ENCODE measurements around the gene TNNI3. TPM values are rescaled to one million over a fixed set of nuclear protein-coding genes. Genes with fewer than 3 reads are reported as not detected.
A peak's percentile ranks its signal among the peaks of the same experiment; 100 is the strongest.

The TNNI3 gene
- total and polyA plus RNA-seq, 9 of the 15 experiments (the other 6 are each of a cell fraction or from before 2014, with no cell fraction given): 4.7 to 158 (median 42.0) TPM

DNA sequence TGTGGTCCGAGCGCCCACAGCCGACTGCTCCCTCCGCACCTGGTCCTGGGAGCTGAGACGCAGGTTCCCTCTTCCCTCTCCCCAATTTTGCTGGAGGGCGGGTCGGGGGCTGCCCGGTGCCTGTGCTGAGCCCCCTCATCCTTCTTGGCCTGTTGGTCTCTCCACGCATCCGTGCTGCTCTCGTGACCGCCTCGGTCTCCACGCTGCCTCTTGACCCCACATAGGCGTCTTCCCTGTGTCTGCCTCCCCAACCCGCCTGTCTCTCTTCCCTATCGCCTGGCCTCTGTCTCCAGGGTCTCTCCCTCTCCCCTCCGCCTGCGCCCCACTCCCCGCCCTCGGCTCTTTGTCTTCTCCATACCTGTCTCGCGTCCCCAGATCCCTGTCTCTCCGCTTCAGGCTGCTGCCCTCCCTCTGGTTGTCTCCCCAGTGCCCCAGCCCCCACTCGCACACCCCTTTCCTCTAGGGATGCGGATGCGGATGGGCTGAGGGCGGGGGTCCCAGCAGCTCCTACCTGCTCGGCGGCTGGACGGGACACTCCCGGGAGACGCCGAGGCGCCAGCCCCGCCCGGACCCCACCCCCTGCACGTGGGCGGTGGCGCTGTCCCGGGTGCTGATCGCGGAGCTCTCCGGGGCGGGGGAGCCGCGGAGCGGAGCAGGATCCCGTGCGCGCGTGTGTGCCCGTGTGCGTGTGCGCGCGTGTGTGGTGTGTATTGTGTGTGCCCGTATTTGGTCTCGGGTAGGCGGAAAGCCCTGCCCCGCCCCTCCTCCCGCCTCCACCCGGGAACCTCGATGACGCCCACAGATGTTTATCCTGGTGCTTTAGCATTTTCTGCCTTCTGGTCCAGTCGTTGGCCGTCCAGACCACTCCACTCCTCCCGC, 22.3 kb upstream of the TNNI3 start, which contains the start of gene SYT5 (continued):
- TF ChIP-seq, protein P1, sequence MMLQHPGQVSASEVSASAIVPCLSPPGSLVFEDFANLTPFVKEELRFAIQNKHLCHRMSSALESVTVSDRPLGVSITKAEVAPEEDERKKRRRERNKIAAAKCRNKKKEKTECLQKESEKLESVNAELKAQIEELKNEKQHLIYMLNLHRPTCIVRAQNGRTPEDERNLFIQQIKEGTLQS (IDR thresholded peaks at IDR 0.05): no peak
- TF ChIP-seq, protein P1 (CRISPR knock-in tag; conservative IDR thresholded peaks at IDR 0.05): no peak
- TF ChIP-seq, protein P2, sequence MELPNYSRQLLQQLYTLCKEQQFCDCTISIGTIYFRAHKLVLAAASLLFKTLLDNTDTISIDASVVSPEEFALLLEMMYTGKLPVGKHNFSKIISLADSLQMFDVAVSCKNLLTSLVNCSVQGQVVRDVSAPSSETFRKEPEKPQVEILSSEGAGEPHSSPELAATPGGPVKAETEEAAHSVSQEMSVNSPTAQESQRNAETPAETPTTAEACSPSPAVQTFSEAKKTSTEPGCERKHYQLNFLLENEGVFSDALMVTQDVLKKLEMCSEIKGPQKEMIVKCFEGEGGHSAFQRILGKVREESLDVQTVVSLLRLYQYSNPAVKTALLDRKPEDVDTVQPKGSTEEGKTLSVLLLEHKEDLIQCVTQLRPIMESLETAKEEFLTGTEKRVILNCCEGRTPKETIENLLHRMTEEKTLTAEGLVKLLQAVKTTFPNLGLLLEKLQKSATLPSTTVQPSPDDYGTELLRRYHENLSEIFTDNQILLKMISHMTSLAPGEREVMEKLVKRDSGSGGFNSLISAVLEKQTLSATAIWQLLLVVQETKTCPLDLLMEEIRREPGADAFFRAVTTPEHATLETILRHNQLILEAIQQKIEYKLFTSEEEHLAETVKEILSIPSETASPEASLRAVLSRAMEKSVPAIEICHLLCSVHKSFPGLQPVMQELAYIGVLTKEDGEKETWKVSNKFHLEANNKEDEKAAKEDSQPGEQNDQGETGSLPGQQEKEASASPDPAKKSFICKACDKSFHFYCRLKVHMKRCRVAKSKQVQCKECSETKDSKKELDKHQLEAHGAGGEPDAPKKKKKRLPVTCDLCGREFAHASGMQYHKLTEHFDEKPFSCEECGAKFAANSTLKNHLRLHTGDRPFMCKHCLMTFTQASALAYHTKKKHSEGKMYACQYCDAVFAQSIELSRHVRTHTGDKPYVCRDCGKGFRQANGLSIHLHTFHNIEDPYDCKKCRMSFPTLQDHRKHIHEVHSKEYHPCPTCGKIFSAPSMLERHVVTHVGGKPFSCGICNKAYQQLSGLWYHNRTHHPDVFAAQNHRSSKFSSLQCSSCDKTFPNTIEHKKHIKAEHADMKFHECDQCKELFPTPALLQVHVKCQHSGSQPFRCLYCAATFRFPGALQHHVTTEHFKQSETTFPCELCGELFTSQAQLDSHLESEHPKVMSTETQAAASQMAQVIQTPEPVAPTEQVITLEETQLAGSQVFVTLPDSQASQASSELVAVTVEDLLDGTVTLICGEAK (IDR thresholded peaks at IDR 0.05): peak; percentile 43; the same call in 1 of the 2 replicates
- TF ChIP-seq, protein P2 (CRISPR knock-in tag; IDR thresholded peaks at IDR 0.05): 0 out of 2 replicates have a peak, but pooled peaks have one; percentile 36
- TF ChIP-seq, protein P3, sequence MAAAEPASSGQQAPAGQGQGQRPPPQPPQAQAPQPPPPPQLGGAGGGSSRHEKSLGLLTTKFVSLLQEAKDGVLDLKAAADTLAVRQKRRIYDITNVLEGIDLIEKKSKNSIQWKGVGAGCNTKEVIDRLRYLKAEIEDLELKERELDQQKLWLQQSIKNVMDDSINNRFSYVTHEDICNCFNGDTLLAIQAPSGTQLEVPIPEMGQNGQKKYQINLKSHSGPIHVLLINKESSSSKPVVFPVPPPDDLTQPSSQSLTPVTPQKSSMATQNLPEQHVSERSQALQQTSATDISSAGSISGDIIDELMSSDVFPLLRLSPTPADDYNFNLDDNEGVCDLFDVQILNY (CRISPR knock-in tag; IDR thresholded peaks at IDR 0.05): peak; percentile 90
- TF ChIP-seq SAP30 (IDR thresholded peaks at IDR 0.05; ENCODE audit: borderline replicate concordance, insufficient read depth, low read depth, low read length, poor library complexity, severe bottlenecking) (peak; percentile 99), ZNF77 (CRISPR knock-in tag; IDR thresholded peaks at IDR 0.05) (no peak), SMARCA5 (IDR thresholded peaks at IDR 0.05) (no peak), ATF7 (IDR thresholded peaks at IDR 0.05) (0 out of 2 replicates have a peak, but pooled peaks have one; percentile 19), ESRRA (IDR thresholded peaks at IDR 0.05; ENCODE audit: borderline replicate concordance, low read depth) (no peak)
- TF ChIP-seq, protein P4, sequence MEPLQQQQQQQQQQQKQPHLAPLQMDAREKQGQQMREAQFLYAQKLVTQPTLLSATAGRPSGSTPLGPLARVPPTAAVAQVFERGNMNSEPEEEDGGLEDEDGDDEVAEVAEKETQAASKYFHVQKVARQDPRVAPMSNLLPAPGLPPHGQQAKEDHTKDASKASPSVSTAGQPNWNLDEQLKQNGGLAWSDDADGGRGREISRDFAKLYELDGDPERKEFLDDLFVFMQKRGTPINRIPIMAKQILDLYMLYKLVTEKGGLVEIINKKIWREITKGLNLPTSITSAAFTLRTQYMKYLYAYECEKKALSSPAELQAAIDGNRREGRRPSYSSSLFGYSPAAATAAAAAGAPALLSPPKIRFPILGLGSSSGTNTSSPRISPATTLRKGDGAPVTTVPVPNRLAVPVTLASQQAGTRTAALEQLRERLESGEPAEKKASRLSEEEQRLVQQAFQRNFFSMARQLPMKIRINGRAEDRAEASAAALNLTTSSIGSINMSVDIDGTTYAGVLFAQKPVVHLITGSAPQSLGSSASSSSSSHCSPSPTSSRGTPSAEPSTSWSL (CRISPR knock-in tag; IDR thresholded peaks at IDR 0.05; ENCODE audit: borderline replicate concordance): no peak
- TF ChIP-seq, protein P5, sequence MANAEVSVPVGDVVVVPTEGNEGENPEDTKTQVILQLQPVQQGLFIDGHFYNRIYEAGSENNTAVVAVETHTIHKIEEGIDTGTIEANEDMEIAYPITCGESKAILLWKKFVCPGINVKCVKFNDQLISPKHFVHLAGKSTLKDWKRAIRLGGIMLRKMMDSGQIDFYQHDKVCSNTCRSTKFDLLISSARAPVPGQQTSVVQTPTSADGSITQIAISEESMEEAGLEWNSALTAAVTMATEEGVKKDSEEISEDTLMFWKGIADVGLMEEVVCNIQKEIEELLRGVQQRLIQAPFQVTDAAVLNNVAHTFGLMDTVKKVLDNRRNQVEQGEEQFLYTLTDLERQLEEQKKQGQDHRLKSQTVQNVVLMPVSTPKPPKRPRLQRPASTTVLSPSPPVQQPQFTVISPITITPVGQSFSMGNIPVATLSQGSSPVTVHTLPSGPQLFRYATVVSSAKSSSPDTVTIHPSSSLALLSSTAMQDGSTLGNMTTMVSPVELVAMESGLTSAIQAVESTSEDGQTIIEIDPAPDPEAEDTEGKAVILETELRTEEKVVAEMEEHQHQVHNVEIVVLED (CRISPR knock-in tag; IDR thresholded peaks at IDR 0.05): no peak
